Activated T-cell treated with anti-CD3 and anti-CD28 coated beads, Interleukin-2, amount 50 U/mL, for 48 hours (primary cell): ENCODE data around the gene AK3.

ENCODE experiments used
- DNase-seq, 2 experiments: peaks; one replicate each; pipeline ENCODE4 v3.0.0-alpha.2; 2020

Gene AK3

GRCh38 chr9:4746278-4747030, 5.5 kb upstream of the AK3 start:
- DNase-seq = peak in 1 of 2 experiments; percentile 32

- no peak for DNase-seq
Measured at GRCh38 chr9:4743131-4743875, 2.3 kb upstream of the AK3 start.

GRCh38 chr9:4742246-4742645, 1.2 kb upstream of the AK3 start:
- DNase-seq = no peak

GRCh38 chr9:4741365-4742089, 525 bp upstream of the AK3 start:
- DNase-seq = no peak

DNA sequence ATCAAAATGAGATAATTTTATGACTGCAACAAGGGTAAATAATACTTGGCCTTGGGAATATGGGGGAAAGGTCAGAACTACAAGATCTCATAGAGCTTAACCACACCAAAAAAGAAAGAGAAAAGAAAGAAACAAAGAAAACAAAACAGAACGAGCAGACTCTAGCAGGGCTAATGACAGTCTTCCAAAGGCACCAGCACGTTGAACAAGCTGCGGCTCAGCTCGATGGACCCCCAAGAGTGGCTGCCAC, 689 bp downstream of the AK3 start:
- DNase-seq = no peak

DNA sequence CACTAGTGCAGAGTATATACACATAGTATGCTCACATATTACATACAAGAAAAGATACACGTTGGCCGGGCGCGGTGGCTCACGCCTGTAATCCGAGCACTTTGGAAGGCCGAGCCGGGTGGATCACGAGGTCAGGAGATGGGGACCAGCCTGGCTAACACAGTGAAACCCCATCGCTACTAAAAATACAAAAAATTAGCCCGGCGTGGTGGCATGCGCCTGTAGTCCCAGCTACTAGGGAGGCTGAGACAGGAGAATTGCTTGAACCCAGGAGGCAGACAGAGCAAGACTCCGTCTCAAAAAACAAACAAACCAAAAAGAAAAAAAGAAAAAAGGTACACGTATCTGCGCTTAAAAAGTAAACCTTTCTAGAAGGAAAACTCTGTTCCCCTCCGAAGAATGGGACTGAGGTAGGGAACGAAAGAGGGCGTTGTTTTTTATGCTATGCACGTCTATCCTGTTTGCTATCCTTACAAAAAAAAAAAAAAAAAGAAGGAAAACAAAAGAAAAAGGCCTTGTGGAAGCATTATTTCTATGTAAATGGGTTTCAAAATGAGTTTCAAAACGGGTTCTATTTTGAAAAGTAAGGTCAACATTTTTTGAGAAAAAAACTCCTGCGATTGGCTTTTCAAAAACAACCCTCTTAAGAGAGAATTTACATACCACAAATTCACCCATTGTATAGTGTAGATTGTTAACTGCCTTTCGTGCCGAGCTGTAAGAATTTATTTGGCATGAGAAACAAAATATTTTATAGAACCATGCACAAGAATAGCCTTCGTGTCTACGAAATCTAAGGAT, 1.2 kb downstream of the AK3 start:
- DNase-seq = no peak

- DNase-seq = no peak
Measured at GRCh38 chr9:4738866-4739586, 2.0 kb downstream of the AK3 start.

- DNase-seq = no peak
Measured at GRCh38 chr9:4734150-4734549, 6.9 kb downstream of the AK3 start.

DNA sequence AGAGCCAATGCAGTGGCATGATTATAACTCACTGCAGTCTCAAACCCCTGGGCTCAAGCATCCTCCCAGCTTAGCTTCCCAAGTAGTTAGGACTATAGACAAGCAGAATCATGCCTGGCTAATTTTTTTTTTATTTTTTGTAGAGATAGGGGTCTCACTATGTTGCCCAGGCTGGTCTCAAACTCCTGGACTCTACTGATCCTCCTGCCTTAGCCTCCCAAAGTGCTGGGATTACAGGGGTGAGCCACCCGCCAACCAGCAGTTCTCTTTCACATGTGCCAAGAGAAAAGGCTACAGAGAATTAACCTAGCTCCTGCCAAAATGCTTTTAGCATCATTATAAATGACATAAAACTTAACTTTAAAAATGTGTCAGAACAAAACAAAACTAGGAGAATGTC, 8.1 kb downstream of the AK3 start:
- DNase-seq = no peak

DNA sequence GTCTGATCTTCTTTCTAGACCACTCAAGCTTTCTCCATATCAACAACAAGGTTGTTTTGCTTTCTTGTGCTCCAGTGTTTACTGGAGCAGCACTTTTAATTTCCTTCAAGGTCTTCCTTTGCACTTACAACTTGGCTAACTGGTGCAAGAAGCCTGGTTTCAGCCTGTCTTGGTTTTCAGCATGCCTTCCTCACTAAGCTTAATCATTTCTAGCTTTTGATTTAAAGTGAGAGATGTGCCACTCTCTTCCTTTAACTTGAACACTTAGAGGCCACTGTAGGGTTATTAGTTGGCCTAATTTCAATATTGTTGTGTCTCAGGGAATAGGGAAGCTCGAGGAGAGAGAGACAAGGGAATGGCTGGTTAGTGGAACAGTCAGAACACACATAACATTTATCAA, 13.4 kb downstream of the AK3 start:
- DNase-seq = no peak

DNA sequence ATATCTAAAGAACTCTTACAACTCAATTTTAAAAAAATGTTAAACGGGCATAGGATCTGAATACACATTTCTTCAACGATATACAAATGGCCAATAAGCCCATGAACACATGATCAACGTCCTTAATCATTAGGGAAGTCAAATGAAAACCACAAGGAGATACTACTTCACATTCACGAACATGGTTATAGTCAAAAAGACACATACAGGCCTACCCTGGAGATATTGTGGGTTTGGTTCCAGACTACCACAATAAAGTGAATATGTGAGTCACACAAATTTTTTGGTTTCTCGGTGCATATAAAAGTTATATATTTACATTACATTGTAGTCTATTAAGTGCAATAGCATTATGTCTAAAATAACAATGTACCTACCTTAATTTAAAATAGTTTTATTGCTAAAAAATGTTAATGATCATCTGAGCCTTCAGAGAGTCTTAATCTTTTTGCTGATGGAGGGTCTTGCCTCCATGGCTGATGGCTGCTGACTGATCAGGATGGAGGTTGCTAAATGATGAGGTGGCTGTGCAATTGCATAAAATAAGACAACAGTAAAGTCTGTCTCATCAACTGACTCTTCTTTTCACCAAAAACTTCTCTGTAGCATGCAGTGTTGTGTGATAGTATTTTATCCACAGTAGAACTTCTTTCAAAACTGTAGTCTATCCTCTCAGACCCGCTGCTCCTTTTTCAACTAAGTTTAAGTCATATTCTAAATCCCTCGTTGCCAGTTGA, 15.1 kb downstream of the AK3 start:
- no peak for DNase-seq

- DNase-seq = no peak
Measured at GRCh38 chr9:4721736-4722135, 19.3 kb downstream of the AK3 start.

- no peak for DNase-seq
Measured at GRCh38 chr9:4718911-4719310, 22.1 kb downstream of the AK3 start.

DNA sequence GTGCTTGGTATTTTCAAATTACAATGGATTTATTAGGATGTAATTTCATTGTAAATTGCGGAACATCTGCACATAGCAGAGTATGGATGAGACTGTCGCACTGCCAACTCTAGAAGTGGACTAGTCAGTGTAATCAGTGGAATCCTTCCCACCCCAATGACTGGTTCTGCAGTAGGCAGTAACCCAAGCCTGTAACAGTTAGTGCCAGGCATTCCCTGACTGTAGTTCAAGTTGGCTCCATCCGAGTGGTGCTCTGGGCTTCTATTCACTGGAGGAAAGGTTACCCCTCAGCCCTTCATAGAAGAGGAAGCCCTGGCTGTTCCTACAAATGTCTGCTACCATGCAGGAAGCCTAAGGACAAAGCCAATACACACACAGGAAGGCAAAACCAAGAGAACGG, 23.2 kb downstream of the AK3 start:
- DNase-seq = no peak

DNA sequence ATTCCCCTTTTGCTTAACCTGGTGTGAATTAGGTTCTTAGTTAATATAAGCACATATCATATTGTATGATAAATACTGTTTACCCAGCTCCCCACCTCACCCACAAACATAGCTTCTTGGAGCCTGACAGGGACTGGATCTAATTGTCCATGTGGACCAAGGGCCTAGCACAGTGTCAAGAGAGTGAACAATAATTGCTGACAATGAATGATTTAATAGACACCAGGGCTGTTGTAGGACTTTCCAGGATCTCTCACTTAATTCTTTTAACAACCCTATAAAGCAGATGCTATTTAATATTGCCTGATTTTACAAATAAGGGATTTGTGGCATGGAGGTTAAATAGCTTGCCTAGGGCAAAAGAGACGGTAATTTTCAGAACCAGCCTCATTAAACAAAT, 24.8 kb downstream of the AK3 start:
- DNase-seq = no peak

GRCh38 chr9:4714266-4715016, 26.6 kb downstream of the AK3 start:
- DNase-seq = no peak

- no peak for DNase-seq
Measured at GRCh38 chr9:4713849-4714248, 27.2 kb downstream of the AK3 start.

DNA sequence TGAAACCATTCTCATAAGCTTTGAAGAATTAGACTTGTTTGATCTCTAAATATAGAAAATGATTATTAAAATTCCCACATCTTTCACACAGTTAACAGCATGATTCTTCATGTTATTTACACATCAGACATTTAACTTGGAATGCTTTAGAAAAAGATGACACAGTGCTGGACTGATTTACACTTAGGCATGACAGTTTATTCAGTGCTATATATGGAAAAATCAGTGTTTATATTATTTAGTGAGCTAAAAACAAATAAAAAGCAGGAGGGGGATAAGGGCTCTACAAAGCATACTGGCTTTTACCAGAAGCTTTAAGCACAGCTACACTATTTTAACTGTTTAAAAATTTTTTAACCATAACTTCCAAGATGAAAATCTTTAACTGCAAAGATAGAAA, 31.6 kb downstream of the AK3 start:
- no peak for DNase-seq

DNA sequence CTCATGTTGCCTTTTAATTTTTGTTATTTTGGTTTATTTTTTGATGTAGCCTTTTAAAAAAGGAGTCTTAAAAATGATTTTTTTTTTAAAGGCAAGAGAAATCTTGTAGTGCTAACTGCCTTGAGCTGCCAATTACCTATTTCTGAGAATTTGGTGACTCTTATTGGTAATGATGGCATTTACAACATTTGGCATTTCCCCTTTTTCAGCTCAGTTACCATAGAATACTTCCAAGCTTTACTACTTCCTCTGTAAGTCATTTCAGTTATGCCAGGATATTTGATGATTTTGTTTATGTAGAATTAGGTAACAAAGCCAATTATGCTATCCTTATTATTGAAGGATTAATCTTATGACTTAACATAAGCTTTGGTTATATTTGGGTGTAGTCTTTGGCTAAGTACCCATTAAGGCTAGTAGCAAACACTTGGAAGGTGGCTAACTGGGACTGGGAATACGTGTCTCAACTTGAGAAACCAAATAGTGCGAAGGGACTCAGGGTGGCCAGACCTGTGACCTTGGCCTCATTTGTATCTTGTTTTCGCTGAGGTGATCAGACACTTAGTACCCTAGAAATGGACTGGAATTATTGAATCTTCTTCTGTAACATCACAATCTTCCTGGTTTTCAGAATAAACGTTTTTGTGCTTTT, 33.9 kb downstream of the AK3 start:
- no peak for DNase-seq

DNA sequence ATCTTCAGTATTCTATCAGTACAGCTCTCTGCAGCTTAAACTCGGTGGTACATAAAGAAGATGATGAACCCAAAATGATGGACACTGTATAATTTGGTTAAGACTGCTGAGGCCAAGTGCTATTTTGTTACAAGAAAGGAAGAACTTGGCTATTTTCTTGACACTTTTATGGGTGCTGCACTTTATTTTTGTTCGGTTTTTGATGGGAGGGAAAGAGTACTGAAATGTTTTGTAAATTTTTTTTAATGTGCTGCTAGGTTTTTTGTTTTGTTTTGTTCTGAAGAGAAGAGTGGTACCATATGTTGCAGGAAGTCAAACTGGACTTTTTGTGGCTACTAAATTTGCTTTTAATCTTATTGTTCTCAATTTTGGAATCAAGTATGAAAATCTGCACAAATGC, 35.0 kb downstream of the AK3 start:
- no peak for DNase-seq

- DNase-seq = no peak
Measured at GRCh38 chr9:4704129-4704528, 36.9 kb downstream of the AK3 start.
